HepG2 (cell line): ENCODE results near the gene ZMIZ1. TPM values are rescaled to one million over a fixed set of nuclear protein-coding genes. Genes with fewer than 3 reads are reported as not detected.

ENCODE experiments used
- HMG20A ChIP-seq: IDR thresholded peaks from 2 replicates; pipeline ENCODE4 v1.6.1; 2016; ENCODE audit warnings: borderline replicate concordance
- MZF1 ChIP-seq: sonication (generic); formaldehyde crosslinking; IDR thresholded peaks from 2 replicates; pipeline ENCODE4 v1.8.1; 2023; ENCODE audit warnings: mild to moderate bottlenecking, missing genetic modification reagents, borderline replicate concordance
- RARA ChIP-seq: IDR thresholded peaks from 2 replicates; pipeline ENCODE4 v1.6.1; 2016; ENCODE audit warnings: missing genetic modification reagents, missing compliant biosample characterization
- RFX1 ChIP-seq: fragments of 450-650 bp; IDR thresholded peaks from 2 replicates; pipeline ENCODE4 v1.6.1; 2017
- ZBTB1 ChIP-seq: sonication (generic); formaldehyde crosslinking; IDR thresholded peaks from 2 replicates; pipeline ENCODE4 v1.4.0; 2020; ENCODE audit warnings: missing genetic modification reagents, borderline replicate concordance
- ZKSCAN5 ChIP-seq: sonication (generic); formaldehyde crosslinking; IDR thresholded peaks from 2 replicates; pipeline ENCODE4 v1.5.1; 2020; ENCODE audit warnings: mild to moderate bottlenecking, missing genetic modification reagents
- ZNF101 ChIP-seq: sonication (generic); formaldehyde crosslinking; IDR thresholded peaks from 2 replicates; pipeline ENCODE4 v1.4.0; 2020; ENCODE audit warnings: mild to moderate bottlenecking, low read depth, missing genetic modification reagents, borderline replicate concordance
- ZNF543 ChIP-seq: sonication (generic); formaldehyde crosslinking; IDR thresholded peaks from 2 replicates; pipeline ENCODE4 v1.4.0; 2020; ENCODE audit warnings: mild to moderate bottlenecking, missing genetic modification reagents
- ZNF550 ChIP-seq: sonication (generic); formaldehyde crosslinking; IDR thresholded peaks from 2 replicates; pipeline ENCODE4 v1.4.0; 2020; ENCODE audit warnings: mild to moderate bottlenecking, missing genetic modification reagents, borderline replicate concordance
- ZNF552 ChIP-seq: sonication (generic); formaldehyde crosslinking; IDR thresholded peaks from 2 replicates; pipeline ENCODE4 v1.9.0; 2022; ENCODE audit warnings: missing genetic modification reagents, mild to moderate bottlenecking, borderline replicate concordance
- ZNF589 ChIP-seq: sonication (generic); formaldehyde crosslinking; conservative IDR thresholded peaks from 2 replicates; pipeline ENCODE4 v1.8.0; 2022; ENCODE audit warnings: mild to moderate bottlenecking, moderate library complexity, missing genetic modification reagents
- ZNF768 ChIP-seq: sonication (generic); formaldehyde crosslinking; IDR thresholded peaks from 2 replicates; pipeline ENCODE4 v1.4.0; 2020; ENCODE audit warnings: missing genetic modification reagents
- polyA plus RNA-seq, 8 experiments: library from polyadenylated mRNA; depleted of rRNA in 3 of 8; stranded (reverse) in 7 of 8; unstranded in 1 of 8; fragments of >200 nt; fragmentation: Illumina TruSeq in 4 of 8; extraction: Trizol in 4 of 8; gene quantifications; 2 replicates each; pipeline versions ENCODE4 v1.2.1 to v1.2.3, GENCODE V29; 2011 to 2016; ENCODE audit warnings: low read depth in 4 of 8, missing spikeins in 1 of 8, mixed read lengths in 1 of 8; ENCODE audit not compliant: insufficient read depth in 1 of 8
- total RNA-seq, 5 experiments: library from RNA; depleted of rRNA; stranded (reverse); fragments of >200 nt; fragmentation: Illumina TruSeq; extraction: Trizol; gene quantifications; 2 replicates each; pipeline ENCODE4 v1.2.3, GENCODE V29; 2016; ENCODE audit warnings: low read depth in 1 of 5
- TF ChIP-seq, protein P1 (sequence below): sonication (generic); formaldehyde crosslinking; IDR thresholded peaks from 2 replicates; pipeline ENCODE4 v1.5.0; 2020; ENCODE audit warnings: mild to moderate bottlenecking, missing genetic modification reagents
- TF ChIP-seq, protein P2 (sequence below): sonication (generic); formaldehyde crosslinking; IDR thresholded peaks from 2 replicates; pipeline ENCODE4 v1.9.0; 2021; ENCODE audit warnings: missing genetic modification reagents, mild to moderate bottlenecking, borderline replicate concordance
- TF ChIP-seq, protein P3 (sequence below): IDR thresholded peaks from 2 replicates; pipeline ENCODE4 v1.6.1; 2016; ENCODE audit warnings: missing genetic modification reagents, missing compliant biosample characterization
- TF ChIP-seq, protein P4 (sequence below): sonication (generic); formaldehyde crosslinking; IDR thresholded peaks from 2 replicates; pipeline ENCODE4 v1.4.0; 2020; ENCODE audit warnings: mild to moderate bottlenecking, missing genetic modification reagents
- TF ChIP-seq, protein P5 (sequence below): IDR thresholded peaks from 2 replicates; pipeline ENCODE4 v1.6.1; 2016; ENCODE audit warnings: low read depth, borderline replicate concordance
- TF ChIP-seq, protein P6 (sequence below): IDR thresholded peaks from 2 replicates; pipeline ENCODE4 v1.6.1; 2016; ENCODE audit warnings: low read depth
- TF ChIP-seq, protein P7 (sequence below): sonication (generic); formaldehyde crosslinking; IDR thresholded peaks from 2 replicates; pipeline ENCODE4 v1.4.0; 2020; ENCODE audit warnings: missing genetic modification reagents

The ZMIZ1 gene
- total and polyA plus RNA-seq, 2 of the 13 experiments (the other 11 are each of a cell fraction or from before 2014, with no cell fraction given) = 5.3 to 10.2 TPM

DNA sequence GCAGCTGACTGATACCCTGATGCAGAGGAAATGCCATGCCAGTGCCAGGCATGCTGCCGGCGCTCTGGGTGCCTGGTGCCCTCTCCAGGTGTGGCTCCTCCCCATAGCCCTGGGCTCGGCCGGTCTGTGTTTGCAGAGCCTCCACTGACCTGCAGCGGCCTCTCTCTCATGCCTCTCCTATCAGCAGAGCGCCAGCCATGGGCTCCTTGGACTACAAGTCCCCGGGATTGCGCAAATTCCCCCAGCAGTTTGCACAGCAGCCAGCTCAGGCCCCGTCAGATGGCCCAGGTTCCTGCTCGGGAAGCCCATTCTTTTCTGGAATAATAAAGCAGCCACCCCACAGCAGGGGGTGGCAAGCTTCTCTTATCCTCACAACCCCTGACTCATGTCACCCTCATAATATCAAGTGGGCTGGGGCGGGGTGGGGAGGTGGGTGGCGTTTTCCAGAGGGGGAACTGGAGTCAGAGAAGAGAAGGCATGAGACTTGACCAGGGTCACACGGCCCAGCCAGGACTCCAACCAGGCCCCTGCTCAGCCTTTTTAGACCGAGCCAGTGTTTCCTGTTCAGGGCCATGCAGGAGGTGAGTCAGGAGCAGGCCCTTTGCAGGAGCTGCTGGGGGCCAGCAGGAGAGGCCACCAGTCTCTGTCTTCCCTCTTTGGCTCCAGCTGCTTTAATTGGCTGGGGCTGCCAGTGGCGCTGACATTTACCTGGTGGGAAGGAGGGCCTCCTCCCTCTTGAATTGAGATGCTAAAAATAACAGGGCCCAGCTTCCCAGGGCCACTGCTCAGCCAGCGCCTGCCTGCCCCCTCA, 58.6 kb downstream of the ZMIZ1 start (continued):
- TF ChIP-seq, protein P1, sequence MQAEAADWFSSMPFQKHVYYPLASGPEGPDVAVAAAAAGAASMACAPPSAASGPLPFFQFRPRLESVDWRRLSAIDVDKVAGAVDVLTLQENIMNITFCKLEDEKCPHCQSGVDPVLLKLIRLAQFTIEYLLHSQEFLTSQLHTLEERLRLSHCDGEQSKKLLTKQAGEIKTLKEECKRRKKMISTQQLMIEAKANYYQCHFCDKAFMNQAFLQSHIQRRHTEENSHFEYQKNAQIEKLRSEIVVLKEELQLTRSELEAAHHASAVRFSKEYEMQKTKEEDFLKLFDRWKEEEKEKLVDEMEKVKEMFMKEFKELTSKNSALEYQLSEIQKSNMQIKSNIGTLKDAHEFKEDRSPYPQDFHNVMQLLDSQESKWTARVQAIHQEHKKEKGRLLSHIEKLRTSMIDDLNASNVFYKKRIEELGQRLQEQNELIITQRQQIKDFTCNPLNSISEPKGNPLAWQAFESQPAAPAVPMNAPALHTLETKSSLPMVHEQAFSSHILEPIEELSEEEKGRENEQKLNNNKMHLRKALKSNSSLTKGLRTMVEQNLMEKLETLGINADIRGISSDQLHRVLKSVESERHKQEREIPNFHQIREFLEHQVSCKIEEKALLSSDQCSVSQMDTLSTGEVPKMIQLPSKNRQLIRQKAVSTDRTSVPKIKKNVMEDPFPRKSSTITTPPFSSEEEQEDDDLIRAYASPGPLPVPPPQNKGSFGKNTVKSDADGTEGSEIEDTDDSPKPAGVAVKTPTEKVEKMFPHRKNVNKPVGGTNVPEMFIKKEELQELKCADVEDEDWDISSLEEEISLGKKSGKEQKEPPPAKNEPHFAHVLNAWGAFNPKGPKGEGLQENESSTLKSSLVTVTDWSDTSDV (CRISPR knock-in tag) = no peak
- no peak for TF ChIP-seq ZNF550 (CRISPR knock-in tag)
- TF ChIP-seq, protein P2, sequence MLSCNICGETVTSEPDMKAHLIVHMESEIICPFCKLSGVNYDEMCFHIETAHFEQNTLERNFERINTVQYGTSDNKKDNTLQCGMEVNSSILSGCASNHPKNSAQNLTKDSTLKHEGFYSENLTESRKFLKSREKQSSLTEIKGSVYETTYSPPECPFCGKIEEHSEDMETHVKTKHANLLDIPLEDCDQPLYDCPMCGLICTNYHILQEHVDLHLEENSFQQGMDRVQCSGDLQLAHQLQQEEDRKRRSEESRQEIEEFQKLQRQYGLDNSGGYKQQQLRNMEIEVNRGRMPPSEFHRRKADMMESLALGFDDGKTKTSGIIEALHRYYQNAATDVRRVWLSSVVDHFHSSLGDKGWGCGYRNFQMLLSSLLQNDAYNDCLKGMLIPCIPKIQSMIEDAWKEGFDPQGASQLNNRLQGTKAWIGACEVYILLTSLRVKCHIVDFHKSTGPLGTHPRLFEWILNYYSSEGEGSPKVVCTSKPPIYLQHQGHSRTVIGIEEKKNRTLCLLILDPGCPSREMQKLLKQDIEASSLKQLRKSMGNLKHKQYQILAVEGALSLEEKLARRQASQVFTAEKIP (CRISPR knock-in tag) = no peak
- no peak for TF ChIP-seq HMG20A (CRISPR knock-in tag)
- TF ChIP-seq MZF1 (CRISPR knock-in tag) = no peak
- TF ChIP-seq, protein P3, sequence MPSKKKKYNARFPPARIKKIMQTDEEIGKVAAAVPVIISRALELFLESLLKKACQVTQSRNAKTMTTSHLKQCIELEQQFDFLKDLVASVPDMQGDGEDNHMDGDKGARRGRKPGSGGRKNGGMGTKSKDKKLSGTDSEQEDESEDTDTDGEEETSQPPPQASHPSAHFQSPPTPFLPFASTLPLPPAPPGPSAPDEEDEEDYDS = no peak; the same call in 1 of the 2 replicates
- no peak for TF ChIP-seq ZNF101 (CRISPR knock-in tag)
- TF ChIP-seq ZKSCAN5 (CRISPR knock-in tag) = no peak
- peak; percentile 83 for TF ChIP-seq ZNF768
- TF ChIP-seq, protein P4, sequence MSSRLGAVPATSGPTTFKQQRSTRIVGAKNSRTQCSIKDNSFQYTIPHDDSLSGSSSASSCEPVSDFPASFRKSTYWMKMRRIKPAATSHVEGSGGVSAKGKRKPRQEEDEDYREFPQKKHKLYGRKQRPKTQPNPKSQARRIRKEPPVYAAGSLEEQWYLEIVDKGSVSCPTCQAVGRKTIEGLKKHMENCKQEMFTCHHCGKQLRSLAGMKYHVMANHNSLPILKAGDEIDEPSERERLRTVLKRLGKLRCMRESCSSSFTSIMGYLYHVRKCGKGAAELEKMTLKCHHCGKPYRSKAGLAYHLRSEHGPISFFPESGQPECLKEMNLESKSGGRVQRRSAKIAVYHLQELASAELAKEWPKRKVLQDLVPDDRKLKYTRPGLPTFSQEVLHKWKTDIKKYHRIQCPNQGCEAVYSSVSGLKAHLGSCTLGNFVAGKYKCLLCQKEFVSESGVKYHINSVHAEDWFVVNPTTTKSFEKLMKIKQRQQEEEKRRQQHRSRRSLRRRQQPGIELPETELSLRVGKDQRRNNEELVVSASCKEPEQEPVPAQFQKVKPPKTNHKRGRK (CRISPR knock-in tag) = 0 out of 2 replicates have a peak, but pooled peaks have one; percentile 30
- no peak for TF ChIP-seq ZNF552
- TF ChIP-seq, protein P5, sequence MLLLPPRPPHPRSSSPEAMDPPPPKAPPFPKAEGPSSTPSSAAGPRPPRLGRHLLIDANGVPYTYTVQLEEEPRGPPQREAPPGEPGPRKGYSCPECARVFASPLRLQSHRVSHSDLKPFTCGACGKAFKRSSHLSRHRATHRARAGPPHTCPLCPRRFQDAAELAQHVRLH (CRISPR knock-in tag) = no peak
- TF ChIP-seq, protein P6, sequence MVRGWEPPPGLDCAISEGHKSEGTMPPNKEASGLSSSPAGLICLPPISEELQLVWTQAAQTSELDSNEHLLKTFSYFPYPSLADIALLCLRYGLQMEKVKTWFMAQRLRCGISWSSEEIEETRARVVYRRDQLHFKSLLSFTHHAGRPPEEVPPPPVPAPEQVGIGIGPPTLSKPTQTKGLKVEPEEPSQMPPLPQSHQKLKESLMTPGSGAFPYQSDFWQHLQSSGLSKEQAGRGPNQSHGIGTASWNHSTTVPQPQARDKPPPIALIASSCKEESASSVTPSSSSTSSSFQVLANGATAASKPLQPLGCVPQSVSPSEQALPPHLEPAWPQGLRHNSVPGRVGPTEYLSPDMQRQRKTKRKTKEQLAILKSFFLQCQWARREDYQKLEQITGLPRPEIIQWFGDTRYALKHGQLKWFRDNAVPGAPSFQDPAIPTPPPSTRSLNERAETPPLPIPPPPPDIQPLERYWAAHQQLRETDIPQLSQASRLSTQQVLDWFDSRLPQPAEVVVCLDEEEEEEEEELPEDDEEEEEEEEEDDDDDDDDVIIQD = no peak
- TF ChIP-seq ZBTB1 (CRISPR knock-in tag) = no peak
- TF ChIP-seq ZNF589 = no peak
- no peak for TF ChIP-seq RFX1
- peak; percentile 59 for TF ChIP-seq RARA (CRISPR knock-in tag)
- TF ChIP-seq, protein P7, sequence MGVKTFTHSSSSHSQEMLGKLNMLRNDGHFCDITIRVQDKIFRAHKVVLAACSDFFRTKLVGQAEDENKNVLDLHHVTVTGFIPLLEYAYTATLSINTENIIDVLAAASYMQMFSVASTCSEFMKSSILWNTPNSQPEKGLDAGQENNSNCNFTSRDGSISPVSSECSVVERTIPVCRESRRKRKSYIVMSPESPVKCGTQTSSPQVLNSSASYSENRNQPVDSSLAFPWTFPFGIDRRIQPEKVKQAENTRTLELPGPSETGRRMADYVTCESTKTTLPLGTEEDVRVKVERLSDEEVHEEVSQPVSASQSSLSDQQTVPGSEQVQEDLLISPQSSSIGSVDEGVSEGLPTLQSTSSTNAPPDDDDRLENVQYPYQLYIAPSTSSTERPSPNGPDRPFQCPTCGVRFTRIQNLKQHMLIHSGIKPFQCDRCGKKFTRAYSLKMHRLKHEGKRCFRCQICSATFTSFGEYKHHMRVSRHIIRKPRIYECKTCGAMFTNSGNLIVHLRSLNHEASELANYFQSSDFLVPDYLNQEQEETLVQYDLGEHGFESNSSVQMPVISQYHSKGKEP = no peak
- peak; percentile 58; the same call in 1 of the 2 replicates for TF ChIP-seq ZNF543
